ENCODE measurements around the gene STAT6. TPM values are rescaled to one million over a fixed set of nuclear protein-coding genes. Genes with fewer than 3 reads are reported as not detected.
A peak's percentile ranks its signal among the peaks of the same experiment; 100 is the strongest.

Gene STAT6
- polyA plus RNA-seq, 1 donor = 43.1 TPM

DNA sequence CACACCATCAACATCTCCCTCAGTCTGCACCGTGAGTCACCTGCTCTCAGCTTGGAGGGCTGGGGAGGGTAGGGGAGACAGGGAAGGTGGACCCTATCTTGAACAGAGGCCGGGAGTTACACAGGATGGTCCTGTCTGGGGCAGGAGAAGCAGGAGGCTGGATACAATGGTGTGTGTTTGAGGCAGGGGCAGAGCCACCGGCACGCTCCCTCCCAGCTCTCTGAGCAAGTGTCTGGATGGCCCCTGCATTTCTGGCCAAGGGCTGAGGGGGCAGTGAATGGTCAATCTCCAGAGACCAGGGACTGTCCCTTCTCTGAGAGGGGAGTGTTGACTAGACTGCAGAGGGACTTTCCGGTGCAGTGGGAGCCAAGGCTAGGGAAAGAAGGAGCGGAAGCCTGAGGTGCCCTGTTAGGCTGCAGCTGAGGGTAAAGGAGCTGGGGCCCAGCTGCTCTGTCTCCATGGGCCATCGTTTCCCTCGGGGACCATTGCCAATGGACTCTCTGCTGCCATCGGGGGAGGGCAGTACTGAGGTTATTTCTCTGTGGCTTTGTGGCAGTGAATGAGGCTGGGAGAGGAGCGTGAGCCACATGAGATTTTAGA, 34.4 kb upstream of the STAT6 start:
- no peak for DNase-seq

DNA sequence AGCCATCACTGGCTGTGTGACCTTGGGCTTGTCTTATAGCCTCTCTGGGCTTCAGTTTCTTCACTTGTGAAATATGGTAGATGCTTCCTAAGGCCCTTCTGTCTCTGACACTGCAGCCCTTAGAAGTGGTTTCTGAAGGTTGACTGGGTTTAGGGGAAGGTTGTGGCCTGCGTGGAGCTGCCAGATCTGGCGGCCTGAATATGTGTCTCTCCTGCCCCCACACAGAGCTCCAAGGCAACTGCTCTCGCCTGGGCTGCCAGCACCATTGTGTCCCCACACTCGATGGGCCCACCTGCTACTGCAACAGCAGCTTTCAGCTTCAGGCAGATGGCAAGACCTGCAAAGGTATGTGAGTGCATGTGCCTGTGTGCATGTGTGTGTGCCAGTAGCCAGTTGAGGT, 32.3 kb upstream of the STAT6 start:
- no peak for DNase-seq

DNA sequence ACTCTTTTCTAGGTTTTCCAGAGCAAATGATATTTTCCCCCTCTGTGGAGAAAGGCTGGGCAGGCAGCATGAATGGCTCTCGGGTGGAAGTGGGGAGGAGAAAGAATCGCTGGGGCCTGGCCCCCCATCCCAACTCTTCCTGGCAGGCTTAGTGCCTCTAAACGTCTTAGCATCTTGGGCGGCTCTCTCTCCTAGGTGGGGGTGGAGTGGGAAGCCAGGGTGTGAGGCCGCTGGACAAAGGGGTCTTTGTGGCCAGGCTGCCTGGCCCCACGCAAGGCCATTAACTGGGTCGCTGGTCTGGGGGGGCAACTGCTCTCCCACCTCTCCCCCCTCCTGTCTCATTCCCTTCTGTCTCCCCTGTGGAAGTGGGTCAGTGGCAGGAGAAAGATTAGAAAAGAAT, 31.6 kb upstream of the STAT6 start:
- DNase-seq = no peak

DNA sequence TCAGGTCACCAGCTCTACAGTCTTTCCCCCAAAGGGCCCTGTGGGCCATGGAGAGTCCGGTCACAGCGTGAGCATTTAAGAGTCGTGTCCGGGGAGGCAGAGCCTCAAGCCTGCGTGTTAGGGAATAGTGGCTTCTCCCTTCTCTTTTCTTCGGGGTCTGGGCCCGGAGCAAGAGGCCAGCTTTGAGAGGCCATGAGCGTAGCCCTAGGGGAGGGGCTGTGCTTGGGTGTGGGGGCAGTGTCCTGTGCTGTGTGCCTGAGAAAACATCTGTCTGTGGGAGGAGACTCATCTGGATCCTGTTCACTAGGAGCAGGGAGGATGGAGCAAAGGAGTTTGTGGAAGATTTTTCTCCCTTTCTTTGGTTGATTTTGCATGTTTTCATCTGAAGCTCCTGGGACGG, 31.0 kb upstream of the STAT6 start:
- no peak for DNase-seq

DNA sequence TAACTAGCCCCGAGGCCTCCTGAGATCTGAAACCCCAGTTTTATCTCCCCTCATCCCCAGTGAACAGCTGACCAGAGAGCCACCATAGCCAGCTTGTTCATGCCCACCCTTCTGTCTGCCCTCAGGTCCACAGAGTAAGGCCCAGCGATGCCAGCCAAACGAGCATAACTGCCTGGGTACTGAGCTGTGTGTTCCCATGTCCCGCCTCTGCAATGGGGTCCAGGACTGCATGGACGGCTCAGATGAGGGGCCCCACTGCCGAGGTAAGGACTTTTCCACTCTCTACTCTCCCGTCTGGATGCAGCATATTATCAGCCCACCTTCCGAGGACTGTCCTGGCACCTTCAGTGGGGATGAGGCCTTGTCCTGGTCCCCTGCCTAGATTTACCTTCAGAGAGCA, 30.1 kb upstream of the STAT6 start:
- no peak for DNase-seq

DNA sequence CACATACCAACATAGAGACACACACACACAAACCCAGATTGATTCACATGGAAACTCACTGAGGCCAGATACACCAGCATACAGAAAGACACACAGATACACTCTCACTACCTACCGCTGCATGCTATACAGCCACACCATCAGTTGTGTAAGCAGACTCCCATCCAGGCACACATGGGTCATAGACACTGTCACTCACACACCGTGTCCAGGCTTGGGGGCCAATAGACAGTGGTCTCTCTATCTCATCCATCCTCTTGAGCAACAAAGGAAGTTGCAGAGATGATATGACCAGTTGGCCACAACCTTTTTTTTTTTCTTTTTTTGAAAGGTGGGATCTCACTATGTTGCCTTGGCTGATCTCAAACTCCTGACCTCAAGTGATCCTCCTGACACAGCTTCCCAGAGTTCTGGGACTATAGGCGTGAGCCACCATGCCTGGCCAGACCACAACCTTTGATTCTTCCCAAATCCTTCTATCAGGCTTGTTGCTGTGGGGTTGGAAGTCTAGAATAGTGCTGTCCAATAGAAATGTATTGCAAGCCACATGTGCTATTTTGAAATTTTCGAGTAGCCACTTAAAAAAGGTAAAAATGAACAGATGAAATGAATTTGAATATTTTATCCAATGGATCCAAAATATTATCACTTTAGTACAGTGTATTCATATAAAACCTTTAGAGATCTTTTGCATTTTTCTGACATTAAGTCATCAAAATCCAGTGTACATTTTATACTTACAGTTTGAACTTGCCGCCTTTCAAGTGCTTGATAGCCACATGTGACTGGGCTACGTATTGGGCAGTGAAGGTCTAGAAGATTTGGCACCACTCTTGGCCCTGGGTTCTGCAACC, 28.9 kb upstream of the STAT6 start:
- no peak for DNase-seq

DNA sequence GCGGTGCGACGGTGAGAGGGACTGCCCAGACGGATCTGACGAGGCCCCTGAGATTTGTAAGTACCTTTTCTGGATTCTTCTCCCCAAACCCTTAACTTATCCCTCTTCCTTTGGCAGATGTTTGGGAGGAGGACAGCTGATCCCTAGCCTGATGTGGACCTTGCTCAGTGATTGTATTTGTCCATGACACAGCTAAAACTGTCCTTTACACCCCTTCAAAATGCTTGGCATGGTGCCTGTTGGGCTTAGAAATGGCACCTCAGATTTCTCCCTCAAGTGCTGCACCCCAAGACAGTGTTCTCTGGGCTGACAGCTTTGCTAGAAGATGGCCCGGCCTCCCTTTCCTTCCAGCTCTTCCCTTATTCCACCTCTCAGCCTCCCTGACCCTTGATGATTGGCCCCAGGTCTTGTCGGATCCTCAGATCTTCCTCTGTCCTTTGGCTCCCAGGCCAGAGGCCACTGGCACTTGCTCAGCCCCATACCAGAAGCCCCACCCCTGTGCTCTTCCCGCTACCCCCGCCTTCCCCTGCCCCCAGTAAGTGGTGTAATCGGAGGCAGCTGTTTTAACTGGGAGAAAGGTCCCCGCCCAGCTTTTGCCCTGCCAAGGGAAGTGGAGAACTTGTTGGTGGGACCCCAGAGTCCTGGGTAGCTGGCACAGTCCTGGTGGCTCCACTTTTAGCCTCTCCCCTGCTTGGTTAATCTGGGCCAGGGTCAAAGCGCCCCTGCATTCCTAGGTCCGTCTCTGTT, 27.5 kb upstream of the STAT6 start:
- DNase-seq = no peak

DNA sequence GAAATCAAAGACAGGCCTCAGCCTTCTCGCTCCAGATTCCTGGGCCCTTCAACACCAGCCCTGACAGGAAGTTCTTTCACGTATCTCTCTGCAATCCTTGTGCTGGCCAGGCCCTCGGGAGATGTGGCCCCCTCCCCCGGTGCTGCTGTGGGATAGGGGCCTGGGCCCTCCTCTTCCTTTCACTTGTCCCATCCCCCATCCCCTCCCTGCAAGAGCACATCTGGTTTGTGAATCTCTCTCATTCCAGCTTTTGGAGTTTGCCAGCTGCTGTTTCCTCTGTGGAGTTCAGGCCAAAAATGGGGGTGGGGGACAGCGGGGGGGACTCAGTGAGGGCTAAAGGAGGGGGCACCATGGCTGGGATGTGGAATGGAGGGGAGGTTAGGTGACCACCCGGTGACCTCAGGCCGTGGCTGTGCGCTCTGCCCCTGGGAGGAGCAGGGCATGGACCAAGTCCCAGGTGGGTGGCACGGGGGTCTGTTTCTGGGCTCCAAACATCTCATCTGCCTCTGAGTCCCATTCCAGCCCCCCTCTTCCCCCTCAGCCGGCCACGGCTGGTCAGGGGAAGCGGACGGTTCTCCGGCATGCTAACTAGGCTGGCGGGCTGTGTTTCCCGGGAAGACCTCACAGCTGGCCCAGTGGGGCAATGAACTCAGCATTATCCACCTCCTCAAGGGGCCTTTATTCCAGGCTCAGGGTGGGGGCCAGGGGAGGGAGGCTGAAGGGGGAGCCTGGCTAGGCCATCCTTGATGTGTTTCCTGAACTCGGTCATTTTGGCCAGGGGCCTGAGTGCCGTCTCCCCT, 24.6 kb upstream of the STAT6 start:
- DNase-seq = peak; percentile 91

DNA sequence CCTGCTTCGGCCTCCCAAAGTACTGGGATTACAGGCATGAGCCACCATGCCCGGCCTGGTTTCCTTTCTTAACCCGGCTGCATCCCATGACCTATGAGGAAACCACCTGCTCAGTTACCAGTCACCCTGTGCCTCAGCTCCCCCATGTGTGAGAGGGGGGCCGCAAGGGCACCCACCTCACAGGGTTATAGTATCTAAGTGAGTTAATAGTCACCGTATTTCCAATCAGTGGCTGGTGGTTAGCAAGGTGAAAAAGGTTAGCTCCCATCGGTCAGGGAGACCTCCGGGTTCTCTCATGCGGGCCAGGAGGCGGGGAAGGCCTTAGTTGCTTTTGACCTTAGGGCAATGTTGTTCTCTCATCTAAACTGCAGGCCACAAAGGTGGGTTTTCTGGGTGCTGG, 23.8 kb upstream of the STAT6 start:
- no peak for DNase-seq

DNA sequence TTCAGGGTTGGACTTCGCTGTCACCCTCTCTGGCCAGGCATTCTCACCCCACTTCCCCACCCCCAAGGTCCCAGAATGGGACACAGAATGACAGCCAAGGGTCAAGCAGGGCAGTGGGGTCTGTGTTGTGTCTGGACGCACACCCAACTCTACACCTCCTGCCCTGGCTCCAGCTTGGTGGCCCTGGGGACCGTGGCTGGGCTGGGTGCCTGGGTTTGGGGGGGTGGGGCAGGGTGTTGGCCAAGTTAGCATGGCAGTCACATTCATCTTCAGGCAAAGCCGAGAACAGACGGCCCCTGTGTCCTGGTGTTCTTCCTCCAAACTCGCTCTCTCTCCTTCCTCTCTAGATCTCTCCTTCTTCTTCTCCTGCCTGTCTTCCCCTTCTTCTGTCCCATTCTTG, 22.8 kb upstream of the STAT6 start:
- no peak for DNase-seq

DNA sequence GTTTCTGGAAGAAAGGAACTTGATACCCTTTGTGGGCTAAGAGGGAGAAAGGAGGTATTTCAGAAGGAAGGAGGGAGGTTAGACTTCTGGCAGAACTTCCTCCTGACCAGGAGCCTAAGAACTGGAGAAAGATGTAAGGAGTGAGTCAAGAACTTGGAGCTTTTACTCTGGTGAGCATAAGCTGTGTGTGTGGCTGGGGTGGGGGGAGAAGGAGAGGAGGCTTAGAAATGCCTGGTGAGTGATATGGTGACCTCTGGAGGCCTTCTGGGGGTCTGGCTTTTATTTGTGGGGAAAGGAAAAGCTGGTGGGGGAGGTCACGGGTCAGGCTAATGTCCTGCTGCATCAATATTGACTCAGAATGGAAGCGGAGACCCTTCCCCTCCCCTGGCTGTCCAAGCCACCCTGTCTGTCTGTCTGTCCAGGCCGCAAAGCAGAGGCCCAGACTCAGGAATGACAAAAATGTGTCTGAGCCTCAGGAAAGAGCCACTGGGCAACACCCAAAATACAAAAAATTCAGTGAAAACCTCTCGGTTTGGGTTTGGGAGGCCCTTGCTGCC, 21.9 kb upstream of the STAT6 start:
- no peak for DNase-seq

DNA sequence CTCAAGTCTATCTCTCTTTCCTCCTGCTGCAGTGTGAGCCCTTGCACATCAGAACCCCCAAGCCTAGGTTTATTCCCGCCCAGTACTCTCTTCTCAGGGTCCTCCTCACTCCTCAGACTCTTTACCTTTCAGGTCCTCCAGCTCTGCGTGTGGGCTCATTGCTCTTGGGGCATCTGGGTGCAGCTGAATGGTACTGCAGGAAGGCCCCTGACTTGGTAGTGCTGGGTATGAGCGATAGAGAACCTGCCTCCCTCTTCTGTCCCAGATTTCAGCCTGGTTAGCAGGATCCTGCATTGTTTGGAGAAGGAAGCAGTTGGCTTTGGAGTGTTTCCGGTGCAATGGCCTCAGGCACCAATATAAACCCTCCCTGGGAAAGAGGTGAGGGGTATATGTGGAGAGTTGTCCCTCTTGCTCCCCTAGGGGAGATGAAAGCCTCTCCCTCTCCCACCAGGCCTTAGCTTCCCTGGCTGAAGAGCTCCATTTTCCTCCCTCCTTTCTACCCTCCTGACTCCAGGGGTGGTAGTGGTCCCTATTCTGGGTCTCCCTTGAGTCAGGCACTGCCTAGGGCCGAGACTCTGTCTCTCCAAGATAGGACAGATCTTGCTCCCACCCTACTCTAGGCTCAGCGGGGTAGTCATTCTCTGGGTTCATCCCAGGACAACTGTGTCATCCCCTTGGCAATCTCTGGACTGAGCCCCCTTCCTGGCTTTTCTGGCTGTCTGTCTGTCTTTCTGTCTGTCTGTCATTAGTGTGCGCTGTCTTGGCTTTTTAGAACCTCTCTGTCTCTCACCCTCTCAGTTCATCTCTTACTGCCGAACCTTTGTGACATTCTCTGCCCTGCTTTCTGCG, 21.0 kb upstream of the STAT6 start:
- no peak for DNase-seq

DNA sequence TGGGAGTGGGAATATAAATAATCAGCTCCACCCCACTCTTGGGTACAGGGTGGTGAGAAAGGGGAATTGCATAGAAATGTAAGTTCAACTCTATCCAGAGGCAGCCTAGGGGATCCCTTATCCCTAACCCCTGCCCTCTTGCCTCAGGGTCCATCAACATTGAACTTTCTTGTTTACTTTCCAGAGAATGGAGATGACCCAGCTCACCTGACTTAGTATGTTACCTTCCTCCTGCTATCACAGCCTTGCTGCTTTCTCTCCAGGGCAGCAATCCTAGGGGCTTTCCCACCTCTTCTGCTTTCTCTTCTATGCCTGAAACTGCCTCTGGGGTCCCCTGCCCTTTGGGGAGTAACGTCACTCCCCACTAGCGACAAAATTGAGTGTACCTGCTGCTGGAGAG, 19.8 kb upstream of the STAT6 start:
- no peak for DNase-seq

DNA sequence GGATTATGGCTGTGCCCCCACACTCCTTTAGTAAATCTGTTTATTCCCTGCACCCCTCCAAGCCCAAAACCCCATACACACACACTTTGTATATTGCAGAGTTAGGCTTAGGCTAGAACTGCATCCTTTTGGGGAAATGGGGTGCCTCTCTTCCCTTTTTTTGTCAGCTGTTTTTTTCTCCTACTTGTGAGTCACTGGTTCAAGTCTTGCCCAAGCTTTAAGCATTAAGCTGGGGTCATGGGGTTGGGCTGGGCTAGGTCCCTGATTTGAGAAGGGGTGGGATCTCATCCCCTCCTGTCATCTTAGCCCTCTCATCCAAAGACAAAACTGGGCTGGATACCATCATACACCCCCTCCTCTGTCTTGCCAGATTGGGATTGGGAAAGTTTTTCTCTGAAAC, 18.7 kb upstream of the STAT6 start:
- no peak for DNase-seq

DNA sequence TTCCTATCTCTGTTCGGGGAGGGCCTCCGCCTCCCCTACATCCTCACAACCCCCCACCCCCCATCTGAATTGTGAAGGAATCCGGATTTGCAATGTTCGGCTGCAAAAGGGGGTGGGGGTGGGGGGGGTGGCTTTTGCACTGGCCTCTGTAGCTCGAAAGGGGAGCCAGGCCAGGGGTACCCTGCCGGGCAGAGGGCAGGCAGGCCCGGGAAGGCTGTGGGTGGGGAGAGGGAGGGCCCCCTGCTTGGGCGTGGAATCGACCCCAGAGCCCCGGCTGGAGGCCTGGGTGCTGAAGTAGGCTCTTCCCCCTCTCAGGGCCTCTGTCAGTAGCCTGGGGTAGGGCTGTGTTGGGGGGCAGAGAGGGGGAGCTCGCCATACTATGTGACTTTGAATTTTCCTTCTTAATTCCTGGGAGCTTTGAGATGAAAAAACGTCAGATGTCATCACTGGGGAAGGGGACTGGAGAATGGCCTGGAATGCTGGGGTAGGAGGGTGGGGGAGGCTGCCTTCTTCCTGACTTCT, 18.2 kb upstream of the STAT6 start:
- DNase-seq = no peak

DNA sequence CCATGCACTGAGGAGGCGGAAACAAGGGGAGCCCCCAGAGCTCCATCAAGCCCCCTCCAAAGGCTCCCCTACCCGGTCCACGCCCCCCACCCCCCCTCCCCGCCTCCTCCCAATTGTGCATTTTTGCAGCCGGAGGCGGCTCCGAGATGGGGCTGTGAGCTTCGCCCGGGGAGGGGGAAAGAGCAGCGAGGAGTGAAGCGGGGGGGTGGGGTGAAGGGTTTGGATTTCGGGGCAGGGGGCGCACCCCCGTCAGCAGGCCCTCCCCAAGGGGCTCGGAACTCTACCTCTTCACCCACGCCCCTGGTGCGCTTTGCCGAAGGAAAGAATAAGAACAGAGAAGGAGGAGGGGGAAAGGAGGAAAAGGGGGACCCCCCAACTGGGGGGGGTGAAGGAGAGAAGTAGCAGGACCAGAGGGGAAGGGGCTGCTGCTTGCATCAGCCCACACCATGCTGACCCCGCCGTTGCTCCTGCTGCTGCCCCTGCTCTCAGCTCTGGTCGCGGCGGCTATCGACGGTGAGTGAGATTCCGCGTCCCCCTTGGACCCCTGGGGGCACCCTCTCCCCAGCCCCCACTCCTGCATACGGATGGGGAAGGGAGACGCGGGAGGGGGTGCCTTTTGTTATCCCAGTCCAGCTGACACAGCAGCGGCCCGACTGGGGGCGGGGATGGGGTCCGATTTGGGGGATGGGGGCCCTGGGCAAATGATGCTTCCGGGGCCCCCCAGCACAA, 17.5 kb upstream of the STAT6 start:
- DNase-seq = no peak

DNA sequence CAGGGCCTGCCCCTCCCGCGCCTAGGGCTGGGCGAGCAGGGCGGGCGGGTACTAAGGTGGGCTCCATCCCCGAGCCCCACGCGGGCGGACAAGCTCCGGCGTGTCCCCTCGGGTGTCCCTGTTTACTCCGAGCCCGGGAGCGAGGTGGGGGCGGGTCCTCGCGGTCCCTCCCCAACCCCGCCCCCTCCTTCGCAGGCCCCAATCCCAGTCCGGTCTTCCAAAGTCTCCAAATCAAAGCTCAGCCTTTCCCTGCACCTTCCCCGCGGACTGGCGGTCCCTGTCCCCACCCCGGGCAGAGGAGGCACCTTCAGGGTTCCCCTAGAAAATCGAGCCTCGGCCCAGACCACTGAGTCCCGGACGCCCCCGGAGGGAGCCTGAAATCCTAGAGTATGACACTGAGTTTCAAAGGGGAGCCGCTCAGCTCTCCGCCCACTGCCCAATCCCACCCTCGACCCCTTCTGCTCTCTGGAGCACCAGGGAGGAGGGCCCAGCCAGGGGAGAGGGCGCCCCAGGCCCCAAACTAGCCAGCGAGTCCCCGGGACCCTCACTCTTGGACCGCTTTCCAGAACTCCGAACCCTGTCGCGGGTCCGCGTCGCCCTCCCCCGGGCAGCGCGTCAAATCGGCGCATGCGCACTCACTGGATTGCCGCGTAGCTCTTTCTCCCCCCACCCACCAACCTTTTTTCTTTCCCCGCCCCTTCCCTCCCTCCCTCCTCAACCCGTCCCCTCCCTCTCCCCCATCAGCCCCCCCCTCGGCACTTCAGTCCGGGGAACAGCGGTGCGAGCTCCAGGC, 16.8 kb upstream of the STAT6 start, which contains the start of gene LRP1:
Gene LRP1 (plus strand): TSS at position 758 of the 793 bp plus-strand sequence. CDS start 482 bp downstream, outside the sequence.
- DNase-seq = peak; percentile 93

DNA sequence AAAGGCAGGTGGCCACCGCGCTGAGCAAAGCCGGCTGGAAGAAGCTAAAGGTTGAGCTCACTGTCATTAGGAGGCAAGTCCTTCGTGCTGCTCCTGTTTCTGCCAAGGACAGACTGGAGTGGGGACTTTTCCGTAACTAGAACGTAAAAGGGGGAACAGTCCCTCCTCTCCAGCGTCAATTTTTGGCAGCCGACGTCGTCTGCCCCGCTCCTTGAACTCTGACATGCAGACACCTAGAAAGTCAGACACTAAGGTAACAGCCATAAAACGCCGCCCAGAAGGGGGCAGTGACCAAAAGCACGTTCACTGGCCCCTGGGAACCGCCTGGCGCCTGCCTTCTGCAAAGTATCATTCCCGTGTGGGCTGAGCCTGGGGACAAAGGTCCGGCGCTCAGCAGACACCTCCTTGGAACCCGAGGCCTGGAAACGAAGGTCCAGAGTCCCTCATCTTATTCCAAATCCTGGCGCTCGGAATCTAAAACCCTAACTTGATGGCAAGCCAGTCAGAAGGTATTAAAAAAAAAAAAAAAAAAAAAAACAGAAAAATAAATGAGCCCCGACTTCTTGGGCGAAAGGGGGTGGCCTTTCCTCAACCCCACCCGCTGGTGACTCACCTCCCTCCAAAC, 16.1 kb upstream of the STAT6 start:
- DNase-seq = no peak

DNA sequence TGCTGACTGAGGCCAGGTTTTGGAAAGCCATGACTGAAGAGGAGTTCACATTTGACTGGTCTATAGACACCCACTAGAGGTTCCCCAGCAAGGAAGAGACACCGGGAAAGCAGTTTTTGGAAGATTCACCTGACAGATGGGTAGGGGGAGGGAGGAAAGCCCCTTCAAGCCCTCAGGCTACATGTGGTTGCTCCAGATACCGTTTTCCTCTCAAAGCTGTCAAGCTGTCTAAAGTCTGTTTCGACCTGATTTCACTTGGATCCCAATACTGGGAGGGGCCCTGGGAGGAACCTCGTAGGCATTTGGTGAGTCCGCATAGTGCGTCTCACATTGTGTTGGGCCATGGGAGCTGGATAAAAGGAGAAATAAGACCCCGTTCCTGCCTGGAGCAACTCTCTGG, 15.4 kb upstream of the STAT6 start:
- DNase-seq = no peak

Data from hindlimb muscle (tissue), 1 donor.